ENCODE results near the gene SAPCD1. TPM values are rescaled to one million over a fixed set of nuclear protein-coding genes. Genes with fewer than 3 reads are reported as not detected.

SAPCD1 gene
- total RNA-seq, 1 donor from 2014 or later = 1.3 TPM

- FAIRE-seq (no peak), DNase-seq (ENCODE audit: low read depth) (no peak)
- no peaks in the 10 kb centered on the region for H3K27me3 ChIP-seq (ENCODE audit: control insufficient read depth, insufficient read depth, low read length)
- H3K36me3 ChIP-seq (ENCODE audit: control insufficient read depth, insufficient read depth, low read length) = peaks cover 31% of the 10 kb centered on the region
- H3K4me3 ChIP-seq (ENCODE audit: low read depth, low read length) = no peak overlapping the region
- TF ChIP-seq CTCF (IDR thresholded peaks at IDR 0.05; ENCODE audit: insufficient read depth, low read length, severe bottlenecking) = no peak
These were observed 15.7 kb downstream of the SAPCD1 start for GRCh38 chr6:31778193-31778592.

- H3K36me3 ChIP-seq (ENCODE audit: control insufficient read depth, insufficient read depth, low read length) = peaks cover 35% of the 10 kb centered on the region
- no peak for FAIRE-seq
These were observed 16.8 kb downstream of the SAPCD1 start for GRCh38 chr6:31778999-31779885.

GRCh38 chr6:31779908-31780307 lies 17.5 kb downstream of the SAPCD1 start:
- FAIRE-seq (no peak), DNase-seq (ENCODE audit: low read depth) (no peak)
- no peak for TF ChIP-seq CTCF (IDR thresholded peaks at IDR 0.05; ENCODE audit: insufficient read depth, low read length, severe bottlenecking)
- peaks cover 41% of the 10 kb centered on the region for H3K36me3 ChIP-seq (ENCODE audit: control insufficient read depth, insufficient read depth, low read length)
- H3K4me3 ChIP-seq (ENCODE audit: low read depth, low read length) = no peak overlapping the region
- H3K27me3 ChIP-seq (ENCODE audit: control insufficient read depth, insufficient read depth, low read length) = no peaks in the 10 kb centered on the region

More at GRCh38 chr6:31778999-31779885, 16.8 kb downstream of the SAPCD1 start:
- Histone ChIP-seq H3K4me3 (ENCODE audit: low read depth, low read length) (no peak overlapping the region), H3K27me3 (ENCODE audit: control insufficient read depth, insufficient read depth, low read length) (no peaks in the 10 kb centered on the region)
- no peak for TF ChIP-seq CTCF (IDR thresholded peaks at IDR 0.05; ENCODE audit: insufficient read depth, low read length, severe bottlenecking)
- DNase-seq (ENCODE audit: low read depth) = no peak

GRCh38 chr6:31780507-31781243 lies 18.2 kb downstream of the SAPCD1 start:
- TF ChIP-seq CTCF (IDR thresholded peaks at IDR 0.05; ENCODE audit: insufficient read depth, low read length, severe bottlenecking) = no peak
- FAIRE-seq (no peak), DNase-seq (ENCODE audit: low read depth) (no peak)
- no peak overlapping the region for H3K4me3 ChIP-seq (ENCODE audit: low read depth, low read length)
- H3K36me3 ChIP-seq (ENCODE audit: control insufficient read depth, insufficient read depth, low read length) = peaks cover 48% of the 10 kb centered on the region
- H3K27me3 ChIP-seq (ENCODE audit: control insufficient read depth, insufficient read depth, low read length) = no peaks in the 10 kb centered on the region

GRCh38 chr6:31781244-31782125 lies 19.0 kb downstream of the SAPCD1 start:
- Histone ChIP-seq H3K36me3 (ENCODE audit: control insufficient read depth, insufficient read depth, low read length) (peaks cover 48% of the 10 kb centered on the region), H3K4me3 (ENCODE audit: low read depth, low read length) (no peak overlapping the region), H3K27me3 (ENCODE audit: control insufficient read depth, insufficient read depth, low read length) (no peaks in the 10 kb centered on the region)
- DNase-seq (ENCODE audit: low read depth) (no peak), FAIRE-seq (no peak)
- TF ChIP-seq CTCF (IDR thresholded peaks at IDR 0.05; ENCODE audit: insufficient read depth, low read length, severe bottlenecking) = no peak
